SK-N-SH (cell line): ENCODE measurements around the gene LHX5. TPM values are rescaled to one million over a fixed set of nuclear protein-coding genes. Genes with fewer than 3 reads are reported as not detected.

Source experiments
- CTCF ChIA-PET: fragments of 300-600, 350-600 bp; formaldehyde crosslinking; extraction: SDS; loops from one replicate; lab custom pipeline; 2021; lab: Yijun Ruan, JAX
- POLR2A ChIA-PET: fragments of 350-600 bp; sonication (Branson Sonifier 250); formaldehyde crosslinking; extraction: SDS; loops from one replicate; lab custom pipeline; 2020; ENCODE audit warnings: antibody characterized with exemption, inconsistent platforms; lab: Yijun Ruan, JAX
- DNase-seq: peaks from one replicate; pipeline ENCODE4 v3.0.0; 2012
- H2AFZ ChIP-seq: fragments of 200-600 bp; sonication (generic); 2 replicates; pipeline ENCODE4 v1.8.1; 2016; ENCODE audit warnings: antibody characterized with exemption, mild to moderate bottlenecking, low read depth
- H3F3A ChIP-seq: fragments of 200-600 bp; sonication (generic); replicated peaks from 2 replicates; pipeline ENCODE3; 2016; ENCODE audit warnings: antibody characterized with exemption, mild to moderate bottlenecking; ENCODE audit not compliant: insufficient read depth
- H3K27ac ChIP-seq, 2 experiments: fragments of 200-500 bp in 1 of 2; fragments of 200-600 bp in 1 of 2; sonication (Bioruptor generic) in 1 of 2; sonication (generic), shearing (Covaris generic) in 1 of 2; 2 replicates each; pipeline versions ENCODE4 v1.5.1 to v1.6.1; 2014 to 2016; ENCODE audit warnings: low read depth in 2 of 2, inconsistent platforms in 1 of 2, low read length in 1 of 2, mild to moderate bottlenecking in 1 of 2, mixed read lengths in 1 of 2
- H3K27me3 ChIP-seq: fragments of 200-600 bp; sonication (generic), shearing (Covaris generic); 2 replicates; pipeline ENCODE4 v1.6.1; 2016; ENCODE audit warnings: mixed run types; ENCODE audit not compliant: insufficient read depth
- H3K36me3 ChIP-seq, 2 experiments: fragments of 200-500 bp in 1 of 2; fragments of 200-600 bp in 1 of 2; sonication (Bioruptor generic) in 1 of 2; sonication (generic) in 1 of 2; replicated peaks in 1 of 2; 2 replicates each; pipeline versions ENCODE3 to v1.5.1; 2014 to 2016; ENCODE audit warnings: low read length in 1 of 2, mild to moderate bottlenecking in 1 of 2; ENCODE audit not compliant: insufficient read depth in 2 of 2, control insufficient read depth in 1 of 2
- H3K4me1 ChIP-seq, 2 experiments: fragments of 200-500 bp in 1 of 2; fragments of 200-600 bp in 1 of 2; sonication (Bioruptor generic) in 1 of 2; sonication (generic), shearing (Covaris generic) in 1 of 2; 2 replicates each; pipeline versions ENCODE4 v1.5.1 to v1.6.1; 2014 to 2016; ENCODE audit warnings: low read depth in 1 of 2, low read length in 1 of 2, mixed run types in 1 of 2; ENCODE audit not compliant: insufficient read depth in 2 of 2, control insufficient read depth in 1 of 2
- H3K4me2 ChIP-seq: fragments of 200-600 bp; sonication (generic), shearing (Covaris generic); 2 replicates; pipeline ENCODE4 v1.6.1; 2017; ENCODE audit warnings: mixed run types
- H3K4me3 ChIP-seq, 2 experiments: fragments of 200-500 bp in 1 of 2; fragments of 200-600 bp in 1 of 2; sonication (Bioruptor generic) in 1 of 2; sonication (generic), shearing (Covaris generic) in 1 of 2; 2 replicates each; pipeline versions ENCODE4 v1.5.1 to v1.8.1; 2014 to 2016; ENCODE audit warnings: low read depth in 2 of 2, inconsistent platforms in 1 of 2, low read length in 1 of 2, mild to moderate bottlenecking in 1 of 2, mixed read lengths in 1 of 2, moderate library complexity in 1 of 2
- H3K79me2 ChIP-seq: fragments of 200-600 bp; sonication (generic); 2 replicates; pipeline ENCODE4 v1.8.1; 2017; ENCODE audit warnings: mild to moderate bottlenecking; ENCODE audit not compliant: insufficient read depth
- H3K9ac ChIP-seq: fragments of 200-600 bp; sonication (generic); 2 replicates; pipeline ENCODE4 v1.6.1; 2017; ENCODE audit warnings: mixed run types
- H3K9me2 ChIP-seq: fragments of 200-600 bp; sonication (generic); 2 replicates; pipeline ENCODE4 v1.6.1; 2017; ENCODE audit warnings: mixed run types
- H3K9me3 ChIP-seq: fragments of 200-600 bp; sonication (generic); 2 replicates; pipeline ENCODE4 v1.6.1; 2017; ENCODE audit warnings: mixed run types, mild to moderate bottlenecking, moderate library complexity
- H4K20me1 ChIP-seq: fragments of 200-600 bp; sonication (generic); 2 replicates; pipeline ENCODE4 v1.6.1; 2017; ENCODE audit warnings: mild to moderate bottlenecking, mixed run types; ENCODE audit not compliant: insufficient read depth
- CHD2 ChIP-seq: fragments of 150-350 bp; IDR thresholded peaks from 2 replicates; pipeline ENCODE4 v1.6.1; 2018; ENCODE audit warnings: low read length; ENCODE audit not compliant: partially characterized antibody
- FOXJ3 ChIP-seq: sonication (generic); formaldehyde crosslinking; IDR thresholded peaks from 2 replicates; pipeline ENCODE4 v1.5.1; 2020; ENCODE audit warnings: mild to moderate bottlenecking, missing genetic modification reagents
- FOXM1 ChIP-seq: IDR thresholded peaks from 2 replicates; pipeline ENCODE4 v1.4.0; 2012; ENCODE audit warnings: low read depth, mild to moderate bottlenecking
- IRF3 ChIP-seq: fragments of 150-350 bp; IDR thresholded peaks from 2 replicates; pipeline ENCODE4 v1.6.1; 2016; ENCODE audit warnings: mild to moderate bottlenecking, low read depth, low read length
- JUND ChIP-seq: IDR thresholded peaks from 2 replicates; pipeline ENCODE4 v1.4.0; 2012
- MXI1 ChIP-seq: IDR thresholded peaks from 2 replicates; pipeline ENCODE4 v1.6.1; 2012; ENCODE audit warnings: mild to moderate bottlenecking, low read depth, low read length, improper control_type of control experiment
- NFIC ChIP-seq: IDR thresholded peaks from 2 replicates; pipeline ENCODE4 v1.4.0; 2012; ENCODE audit warnings: borderline replicate concordance
- NRF1 ChIP-seq: IDR thresholded peaks from 2 replicates; pipeline ENCODE4 v1.6.1; 2012; ENCODE audit warnings: low read depth, mild to moderate bottlenecking, low read length
- PBX3 ChIP-seq: IDR thresholded peaks from 2 replicates; pipeline ENCODE4; 2012
- RAD21 ChIP-seq: IDR thresholded peaks from 2 replicates; pipeline ENCODE4 v1.6.1; 2012; ENCODE audit warnings: mild to moderate bottlenecking, low read length
- RXRA ChIP-seq: IDR thresholded peaks from 2 replicates; pipeline ENCODE4 v1.4.0; 2012; ENCODE audit warnings: low read depth, mild to moderate bottlenecking, borderline replicate concordance
- TAF1 ChIP-seq: IDR thresholded peaks from 2 replicates; pipeline ENCODE4 v1.6.1; 2012; ENCODE audit warnings: low read depth, mild to moderate bottlenecking, low read length, moderate library complexity, borderline replicate concordance
- WGBS: methylation state at CpG from one replicate; pipeline ENCODE4 v1.1.6; 2017; ENCODE audit warnings: low lambda C conversion rate; 5-methylcytosine and 5-hydroxymethylcytosine counted together
- polyA plus RNA-seq, 3 experiments: library from polyadenylated mRNA; depleted of rRNA; stranded (reverse); fragments of >200 nt; gene quantifications; 2 replicates each; pipeline ENCODE4 v1.2.3, GENCODE V29; 2012

LHX5 gene
- polyA plus RNA-seq, 1 of the 3 experiments (the other 2 are of a cell fraction): not detected

GRCh38 chr12:113443030-113443539, 28.6 kb downstream of the LHX5 start:
- CTCF ChIA-PET: interaction anchor here (1.8 to 4.7 kb wide), 3 partner anchors 14 to 19 kb away, joined by 5 to 23 read pairs (median 15); no protein-coding TSS in a partner anchor
- Histone ChIP-seq H3K4me3 (no peak overlapping the region), H4K20me1 (no peaks in the 10 kb centered on the region), H3K9ac (no peak overlapping the region), H3K27me3 (no peaks in the 10 kb centered on the region; the same call in 1 of the 2 replicates), H3K9me2 (no peaks in the 10 kb centered on the region), H3F3A (no peaks in the 10 kb centered on the region)
- DNase-seq: no peak
- POLR2A ChIA-PET: interaction anchor here (0.7 kb wide), 1 partner anchor 16 kb away, joined by 3 read pairs; no protein-coding TSS in a partner anchor
- no peak for TF ChIP-seq NFIC
- TF ChIP-seq IRF3: no peak
- no peak for TF ChIP-seq RAD21
- TF ChIP-seq CHD2: no peak
- no peak for TF ChIP-seq RXRA
- no peak for TF ChIP-seq FOXJ3
- no peak for TF ChIP-seq JUND
- TF ChIP-seq PBX3: no peak
- no peak for TF ChIP-seq NRF1
- TF ChIP-seq TAF1: no peak
- TF ChIP-seq, all 33 proteins: peak for 0
- 18% methylated on average over 6 of the region's 6 CpGs for WGBS
- no peaks in the 10 kb centered on the region for H3K79me2 ChIP-seq
- H3K4me1 ChIP-seq: no peaks in the 10 kb centered on the region
- H3K27ac ChIP-seq: no peak overlapping the region
- no peak overlapping the region for H2AFZ ChIP-seq
- no peak overlapping the region for H3K4me2 ChIP-seq
- no peaks in the 10 kb centered on the region for H3K36me3 ChIP-seq
- no peaks in the 10 kb centered on the region for H3K9me3 ChIP-seq

GRCh38 chr12:113440947-113441782, 30.5 kb downstream of the LHX5 start:
- TF ChIP-seq PBX3: no peak
- no peak for TF ChIP-seq FOXM1
- no peak for TF ChIP-seq MXI1
- no peak for TF ChIP-seq CHD2
- no peak for TF ChIP-seq IRF3
- ChIA-PET CTCF (interaction anchor here (0.6 to 4.7 kb wide), 8 partner anchors 12 to 478 kb away, joined by 3 to 23 read pairs (median 6); no protein-coding TSS in a partner anchor), POLR2A (no interaction called here)
- H3K4me3 ChIP-seq: no peak overlapping the region
- H3K4me2 ChIP-seq: no peak overlapping the region
- H4K20me1 ChIP-seq: no peaks in the 10 kb centered on the region
- no peaks in the 10 kb centered on the region for H3K36me3 ChIP-seq
- H3F3A ChIP-seq: no peaks in the 10 kb centered on the region
- H3K27me3 ChIP-seq: no peaks in the 10 kb centered on the region; the same call in 1 of the 2 replicates
- DNase-seq: no peak
- 53% methylated on average over 14 of the region's 14 CpGs for WGBS
- no peaks in the 10 kb centered on the region for H3K4me1 ChIP-seq
- no peak overlapping the region for H3K9ac ChIP-seq
- H3K27ac ChIP-seq: no peak overlapping the region
- no peak overlapping the region for H2AFZ ChIP-seq
- H3K9me3 ChIP-seq: no peaks in the 10 kb centered on the region
- no peaks in the 10 kb centered on the region for H3K9me2 ChIP-seq
- H3K79me2 ChIP-seq: no peaks in the 10 kb centered on the region
